Subcutaneous abdominal adipose tissue (tissue), 5 donors: ENCODE results near the gene MYT1.
"Not testable (repeated sequence)": the region's sequence is repeated elsewhere in the genome, so short reads cannot be mapped to it uniquely, and the experiment has no call there.

Experiments used
- H3K27ac ChIP-seq: one replicate; pipeline ENCODE4 v1.7.0; 2013; ENCODE audit warnings: low read depth, mild to moderate bottlenecking, inconsistent platforms, low read length, moderate library complexity
- H3K27me3 ChIP-seq, 5 donors: one replicate each; pipeline ENCODE4 v1.7.0; 2013; ENCODE audit warnings: low read length in 5 of 5, inconsistent platforms in 1 of 5; ENCODE audit not compliant: control insufficient read depth in 5 of 5, insufficient read depth in 4 of 5
- H3K36me3 ChIP-seq, 5 donors: one replicate each; pipeline ENCODE4 v1.7.0; 2013; ENCODE audit warnings: low read length in 5 of 5; ENCODE audit not compliant: control insufficient read depth in 5 of 5, insufficient read depth in 5 of 5
- H3K4me1 ChIP-seq, 5 donors: one replicate each; pipeline ENCODE4 v1.7.0; 2013; ENCODE audit warnings: low read length in 5 of 5, mild to moderate bottlenecking in 3 of 5, moderate library complexity in 1 of 5; ENCODE audit not compliant: control insufficient read depth in 5 of 5, insufficient read depth in 5 of 5
- H3K4me3 ChIP-seq, 5 donors: one replicate each; pipeline ENCODE4 v1.7.0; 2013; ENCODE audit warnings: low read length in 5 of 5, low read depth in 1 of 5
- H3K9ac ChIP-seq, 5 donors: one replicate each; pipeline ENCODE4 v1.7.0; 2013; ENCODE audit warnings: low read length in 5 of 5, mild to moderate bottlenecking in 4 of 5, moderate library complexity in 3 of 5
- H3K9me3 ChIP-seq, 5 donors: one replicate each; pipeline ENCODE4 v1.7.0; 2013; ENCODE audit warnings: low read length in 5 of 5; ENCODE audit not compliant: control insufficient read depth in 5 of 5
- donor health status: healthy.
- donor health status: healthy.
- donor health status: healthy.
- donor health status: healthy.
- donor health status: healthy.

MYT1 gene

DNA sequence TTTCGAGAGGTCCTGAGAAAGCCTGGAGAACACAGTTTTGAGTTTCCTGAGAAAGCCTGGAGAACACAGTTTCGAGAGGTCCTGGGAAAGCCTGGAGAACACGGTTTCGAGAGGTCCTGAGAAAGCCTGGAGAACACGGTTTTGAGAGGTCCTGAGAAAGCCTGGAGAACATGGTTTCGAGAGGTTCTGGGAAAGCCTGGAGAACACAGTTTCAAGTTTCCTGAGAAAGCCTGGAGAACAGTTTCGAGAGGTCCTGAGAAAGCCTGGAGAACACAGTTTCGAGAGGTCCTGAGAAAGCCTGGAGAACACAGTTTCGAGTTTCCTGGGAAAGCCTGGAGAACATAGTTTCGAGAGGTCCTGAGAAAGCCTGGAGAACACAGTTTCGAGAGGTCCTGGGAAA lies 40.7 kb upstream of the MYT1 start:
- not testable (repeated sequence) for H3K4me3 ChIP-seq, H3K9me3 ChIP-seq, H3K9ac ChIP-seq, H3K4me1 ChIP-seq, H3K36me3 ChIP-seq, H3K27ac ChIP-seq
- H3K27me3 ChIP-seq, result peaks cover 5 to 15% (median 8%) of the 10 kb centered on the region in 5 donors

DNA sequence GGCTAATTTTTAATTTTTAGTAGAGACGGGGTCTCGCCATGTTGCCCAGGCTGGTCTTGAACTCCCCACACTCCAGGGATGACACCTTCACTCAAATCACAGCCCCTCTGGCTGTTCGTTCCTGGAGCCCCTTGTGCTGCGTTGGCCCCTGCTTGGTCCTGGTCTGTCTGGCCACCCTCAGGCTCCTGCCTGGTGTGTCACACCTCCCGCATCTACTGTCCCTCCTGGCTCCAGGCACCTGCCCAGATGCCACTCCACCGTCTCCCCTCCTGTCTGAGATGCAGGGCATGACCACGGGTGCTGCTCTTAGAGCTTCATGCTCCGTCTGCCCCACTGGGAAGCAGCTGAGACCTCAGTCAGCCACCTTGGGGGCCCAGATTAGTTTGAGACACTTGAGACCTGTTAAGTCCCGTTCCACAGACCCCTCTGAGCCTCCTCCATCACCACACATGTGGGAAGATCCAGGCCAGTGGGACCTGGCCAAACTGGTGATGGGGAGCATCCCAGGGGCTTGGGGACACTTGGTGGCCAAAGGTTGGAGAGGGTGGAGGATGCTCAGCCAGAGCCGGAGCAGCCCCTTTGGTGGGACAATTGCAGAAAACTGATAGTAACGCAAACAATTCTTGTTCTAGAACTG lies 35.0 kb upstream of the MYT1 start:
- Histone ChIP-seq H3K4me1 (no peaks in the 10 kb centered on the region), H3K27me3 (peaks cover 9 to 12% (median 9%) of the 10 kb centered on the region in 5 donors), H3K9ac (no peak overlapping the region), H3K9me3 (no peaks in the 10 kb centered on the region), H3K4me3 (no peak overlapping the region), H3K27ac (no peak overlapping the region), H3K36me3 (no peaks in the 10 kb centered on the region)

DNA sequence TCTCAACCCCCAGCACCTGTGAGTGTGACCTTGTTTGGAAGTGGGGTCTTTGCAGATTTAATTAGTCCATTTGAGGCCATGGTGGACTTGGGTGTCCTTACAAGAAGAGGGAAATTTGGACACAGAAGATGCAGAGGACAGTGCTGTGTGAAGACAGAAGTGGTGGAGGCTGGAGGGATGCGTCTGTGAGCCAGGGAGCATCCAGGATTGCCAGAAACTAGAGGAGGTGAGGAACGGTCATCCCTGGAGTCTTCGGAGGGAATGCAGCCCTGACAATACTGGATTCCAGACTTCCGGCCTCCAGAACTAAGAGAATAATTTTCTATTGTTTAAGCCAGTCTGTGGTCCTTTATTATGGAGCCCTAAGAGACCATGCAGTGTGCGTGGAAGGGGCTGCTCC lies 34.0 kb upstream of the MYT1 start:
- Histone ChIP-seq H3K9me3 (no peaks in the 10 kb centered on the region), H3K4me3 (no peak overlapping the region), H3K9ac (no peak overlapping the region)

DNA sequence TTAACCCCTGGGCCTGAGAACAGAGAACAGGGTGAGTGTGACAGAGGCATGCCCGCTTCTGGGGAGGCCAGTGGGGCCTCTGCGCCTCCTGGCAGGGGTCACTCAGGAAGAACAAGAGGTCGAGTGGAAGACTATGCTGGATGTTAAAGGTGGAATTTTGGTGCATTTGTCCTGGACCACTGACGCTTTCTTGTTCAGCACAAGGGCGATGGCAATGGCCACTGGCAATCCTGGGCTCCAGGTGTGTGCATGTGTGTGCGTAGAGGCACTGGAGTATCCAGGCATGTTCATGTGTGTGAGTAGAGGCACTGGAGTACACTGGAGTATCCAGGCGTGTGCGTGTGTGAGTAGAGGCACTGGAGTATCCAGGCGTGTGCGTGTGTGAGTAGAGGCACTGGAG lies 33.4 kb upstream of the MYT1 start:
- Histone ChIP-seq H3K27me3 (peaks cover 9 to 14% (median 12%) of the 10 kb centered on the region in 5 donors), H3K36me3 (no peaks in the 10 kb centered on the region), H3K4me1 (no peaks in the 10 kb centered on the region), H3K27ac (no peak overlapping the region), H3K9ac (no peak overlapping the region), H3K9me3 (no peaks in the 10 kb centered on the region), H3K4me3 (no peak overlapping the region)

More for the DNA sequence above, 34.0 kb upstream of the MYT1 start:
- H3K4me1 ChIP-seq, result no peaks in the 10 kb centered on the region
- no peaks in the 10 kb centered on the region for H3K36me3 ChIP-seq
- H3K27me3 ChIP-seq, result peaks cover 9 to 14% (median 9%) of the 10 kb centered on the region in 5 donors
- H3K27ac ChIP-seq, result no peak overlapping the region

DNA sequence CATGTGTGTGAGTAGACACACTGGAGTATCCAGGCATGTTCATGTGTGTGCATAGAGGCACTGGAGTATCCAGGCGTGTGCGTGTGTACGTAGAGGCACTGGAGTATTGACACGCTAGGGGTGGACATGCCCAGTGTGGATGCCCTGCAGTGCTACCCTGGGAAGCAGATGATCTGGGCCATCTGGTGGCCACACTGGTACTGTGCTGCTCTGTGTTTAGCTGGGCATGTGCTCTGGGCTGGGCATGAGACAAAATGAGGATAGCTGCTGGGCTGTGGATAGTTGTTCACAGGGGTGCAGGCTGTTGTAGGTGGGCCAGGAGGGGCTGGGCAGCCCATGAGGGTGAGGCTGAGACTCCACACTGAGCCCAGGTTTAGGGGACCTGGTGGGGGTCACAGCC lies 32.8 kb upstream of the MYT1 start:
- Histone ChIP-seq H3K9ac (no peak overlapping the region), H3K9me3 (no peaks in the 10 kb centered on the region), H3K4me1 (no peaks in the 10 kb centered on the region), H3K4me3 (no peak overlapping the region), H3K27ac (no peak overlapping the region), H3K36me3 (no peaks in the 10 kb centered on the region), H3K27me3 (peaks cover 9 to 14% (median 12%) of the 10 kb centered on the region in 5 donors)

DNA sequence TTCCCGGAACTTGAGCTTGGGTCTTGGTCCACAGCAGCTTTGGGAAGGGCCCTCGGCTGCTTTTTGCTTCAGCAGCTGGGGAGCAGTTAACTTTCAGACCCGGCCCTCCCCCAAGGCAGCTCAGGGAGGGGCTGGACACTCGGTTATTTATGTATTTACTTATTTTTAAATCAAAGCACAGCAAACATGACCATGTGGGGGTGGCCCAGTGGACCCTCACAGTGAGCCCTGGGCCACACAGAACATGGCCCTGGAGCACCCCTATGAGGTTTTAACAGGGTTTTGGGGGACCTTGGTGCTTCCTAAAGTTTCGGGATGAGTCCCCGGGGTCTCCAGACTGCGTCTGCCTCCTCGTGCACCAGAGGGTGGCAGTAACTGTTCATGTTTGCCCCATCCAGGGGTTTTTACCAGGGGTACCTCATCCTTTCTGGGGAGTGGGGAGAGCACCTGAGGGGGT lies 30.3 kb upstream of the MYT1 start:
- Histone ChIP-seq H3K4me3 (no peak overlapping the region), H3K36me3 (no peaks in the 10 kb centered on the region), H3K27me3 (peaks cover 8 to 16% (median 11%) of the 10 kb centered on the region in 5 donors), H3K9me3 (no peaks in the 10 kb centered on the region), H3K4me1 (no peaks in the 10 kb centered on the region), H3K27ac (no peak overlapping the region), H3K9ac (no peak overlapping the region)

DNA sequence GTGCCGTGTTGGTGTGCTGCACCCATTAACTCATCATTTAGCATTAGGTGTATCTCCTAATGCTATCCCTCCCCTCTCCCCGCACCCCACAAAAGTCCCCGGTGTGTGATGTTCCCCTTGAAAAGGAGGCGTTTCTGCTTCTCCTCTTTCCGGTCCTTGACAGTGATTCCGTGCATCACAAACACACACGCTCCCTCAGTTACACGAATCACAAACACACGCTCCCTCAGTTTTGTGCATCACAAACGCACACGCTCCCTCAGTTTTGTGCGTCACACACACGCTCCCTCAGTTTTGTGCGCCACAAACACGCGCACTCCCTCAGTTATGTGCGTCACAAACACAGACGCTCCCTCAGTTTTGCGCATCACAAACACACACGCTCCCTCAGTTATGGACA lies 29.5 kb upstream of the MYT1 start:
- H3K27me3 ChIP-seq, result peaks cover under 1 to 12% (median 6%) of the 10 kb centered on the region in 5 donors
- not testable (repeated sequence) for H3K36me3 ChIP-seq, H3K4me3 ChIP-seq, H3K4me1 ChIP-seq, H3K9ac ChIP-seq, H3K27ac ChIP-seq, H3K9me3 ChIP-seq

DNA sequence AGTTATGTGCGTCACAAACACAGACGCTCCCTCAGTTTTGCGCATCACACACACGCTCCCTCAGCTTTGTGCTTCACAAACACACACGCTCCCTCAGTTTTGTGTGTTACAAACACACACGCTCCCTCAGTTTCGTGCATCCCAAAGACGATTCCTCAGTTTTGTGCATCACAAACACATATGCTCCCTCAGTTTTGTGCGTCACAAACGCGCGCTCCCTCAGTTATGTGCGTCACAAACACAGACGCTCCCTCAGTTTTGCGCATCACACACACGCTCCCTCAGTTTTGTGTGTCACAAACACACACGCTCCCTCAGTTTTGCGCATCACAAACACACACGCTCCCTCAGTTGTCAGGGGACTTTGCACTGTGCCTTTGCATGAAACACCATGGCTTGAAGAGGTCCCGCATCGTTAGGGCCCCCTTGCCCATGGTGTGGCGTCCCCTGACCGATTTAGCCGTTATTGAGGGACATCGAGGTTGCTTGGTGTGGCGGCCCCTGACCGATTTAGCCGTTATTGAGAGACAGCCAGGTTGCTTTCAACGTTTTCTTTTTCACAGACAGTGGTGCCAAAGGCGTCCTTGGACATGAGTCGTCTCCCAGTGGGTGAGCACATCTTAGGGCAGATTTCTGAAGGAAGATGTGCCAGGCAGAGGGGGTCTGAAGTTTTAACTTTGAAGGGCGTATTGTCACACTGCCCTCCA lies 28.1 kb upstream of the MYT1 start:
- H3K27me3 ChIP-seq, result peaks cover 0 to 18% (median 5%) of the 10 kb centered on the region in 5 donors
- no peaks in the 10 kb centered on the region for H3K36me3 ChIP-seq
- H3K9me3 ChIP-seq, result no peaks in the 10 kb centered on the region
- no peak overlapping the region for H3K9ac ChIP-seq
- no peak overlapping the region for H3K27ac ChIP-seq
- H3K4me1 ChIP-seq, result no peaks in the 10 kb centered on the region
- no peak overlapping the region for H3K4me3 ChIP-seq

DNA sequence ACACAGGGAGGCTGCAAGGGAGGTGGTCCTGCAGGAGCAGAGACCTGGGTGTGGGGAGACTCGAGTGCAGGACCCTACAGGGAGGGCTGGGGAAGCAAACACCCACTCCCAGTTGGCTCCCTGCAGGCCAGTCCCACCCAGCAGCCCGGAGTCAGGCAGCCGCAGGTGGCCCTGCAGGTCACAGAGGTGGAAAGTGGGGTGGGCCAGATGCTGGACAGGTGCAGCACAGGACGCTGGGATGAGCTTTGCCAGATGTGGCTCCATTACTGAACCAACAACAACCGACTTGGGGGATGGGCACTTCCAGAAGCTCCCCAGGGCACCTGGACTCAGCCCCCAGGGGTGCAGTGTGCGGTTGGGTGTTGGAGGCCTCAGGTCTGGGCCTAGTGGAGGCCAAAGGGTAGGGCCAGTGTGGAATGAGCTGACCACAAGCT lies 26.6 kb upstream of the MYT1 start:
- Histone ChIP-seq H3K4me3 (no peak overlapping the region), H3K9me3 (no peaks in the 10 kb centered on the region), H3K27me3 (peaks cover under 1 to 23% (median 9%) of the 10 kb centered on the region in 5 donors)

DNA sequence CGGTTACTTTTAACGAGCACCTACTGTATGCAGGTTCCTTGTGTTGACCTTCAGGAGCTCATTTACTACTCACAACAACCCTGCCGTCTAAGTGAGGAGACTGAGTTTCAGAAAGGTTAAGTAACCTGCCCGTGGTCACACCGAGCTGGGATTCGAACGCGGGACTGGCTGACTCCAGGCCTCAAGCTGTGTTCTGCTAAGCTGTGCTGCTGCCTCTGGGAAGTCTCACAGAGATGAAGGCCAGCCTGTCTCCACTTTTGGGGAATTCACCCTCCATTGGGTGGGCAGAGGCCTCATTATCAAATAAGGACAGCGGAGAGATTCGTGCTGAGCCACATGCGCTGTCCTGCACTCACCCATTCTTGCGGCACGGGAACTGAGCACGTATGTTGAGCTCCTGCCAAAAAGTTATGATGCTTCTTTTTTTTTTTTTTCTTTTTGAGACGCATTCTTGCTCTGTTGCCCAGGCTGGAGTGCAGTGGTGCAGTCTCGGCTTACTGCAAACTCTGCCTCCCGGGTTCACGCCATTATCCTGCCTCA lies 25.9 kb upstream of the MYT1 start:
- Histone ChIP-seq H3K4me3 (no peak overlapping the region), H3K4me1 (no peaks in the 10 kb centered on the region), H3K9me3 (no peaks in the 10 kb centered on the region), H3K27me3 (peaks cover 5 to 30% (median 14%) of the 10 kb centered on the region in 5 donors), H3K36me3 (no peaks in the 10 kb centered on the region), H3K27ac (no peak overlapping the region), H3K9ac (no peak overlapping the region)

More for the DNA sequence above, 26.6 kb upstream of the MYT1 start:
- no peak overlapping the region for H3K9ac ChIP-seq
- H3K4me1 ChIP-seq, result no peaks in the 10 kb centered on the region
- no peak overlapping the region for H3K27ac ChIP-seq
- no peaks in the 10 kb centered on the region for H3K36me3 ChIP-seq
